CD4-positive, alpha-beta T cell treated with Interleukin-2 at 100 ng/mL for 4 hours (primary cell): ENCODE results near the gene WDR27.
"Not testable (repeated sequence)": the region's sequence is repeated elsewhere in the genome, so short reads cannot be mapped to it uniquely, and the experiment has no call there.

Experiments
- DNase-seq: peaks from one replicate; pipeline ENCODE4 v3.0.0-alpha.2; 2020; ENCODE audit warnings: low spot score

Gene WDR27

GRCh38 chr6:169521825-169522224 lies 180.0 kb downstream of the WDR27 start:
- no peak for DNase-seq

- DNase-seq: no peak
Measured at GRCh38 chr6:169520104-169520503, 181.7 kb downstream of the WDR27 start.

GRCh38 chr6:169518451-169518850 lies 183.4 kb downstream of the WDR27 start:
- DNase-seq: no peak

- DNase-seq: no peak
Measured at GRCh38 chr6:169513478-169514193, 188.2 kb downstream of the WDR27 start.

- not testable (repeated sequence) for DNase-seq
Measured at GRCh38 chr6:169511785-169512184, 190.0 kb downstream of the WDR27 start.

GRCh38 chr6:169510871-169511270 lies 191.0 kb downstream of the WDR27 start:
- no peak for DNase-seq

- DNase-seq: no peak
Measured at GRCh38 chr6:169508452-169508851, 193.4 kb downstream of the WDR27 start.

- DNase-seq: no peak
Measured at GRCh38 chr6:169503422-169504152, 198.2 kb downstream of the WDR27 start.

GRCh38 chr6:169502445-169502844 lies 199.4 kb downstream of the WDR27 start:
- DNase-seq: no peak

GRCh38 chr6:169501777-169502313 lies 200.0 kb downstream of the WDR27 start:
- DNase-seq: no peak

GRCh38 chr6:169501128-169501527 lies 200.7 kb downstream of the WDR27 start:
- no peak for DNase-seq

- DNase-seq: no peak
Measured at GRCh38 chr6:169500688-169501087, 201.1 kb downstream of the WDR27 start.

GRCh38 chr6:169499848-169500247 lies 202.0 kb downstream of the WDR27 start:
- DNase-seq: no peak

GRCh38 chr6:169498916-169499513 lies 202.8 kb downstream of the WDR27 start:
- DNase-seq: no peak

GRCh38 chr6:169495601-169496000 lies 206.2 kb downstream of the WDR27 start:
- no peak for DNase-seq

- DNase-seq: no peak
Measured at GRCh38 chr6:169494038-169494437, 207.8 kb downstream of the WDR27 start.

GRCh38 chr6:169491482-169491881 lies 210.3 kb downstream of the WDR27 start:
- no peak for DNase-seq

GRCh38 chr6:169490830-169491229 lies 211.0 kb downstream of the WDR27 start:
- DNase-seq: no peak

- DNase-seq: no peak
Measured at GRCh38 chr6:169490246-169490641, 211.6 kb downstream of the WDR27 start.

- no peak for DNase-seq
Measured at GRCh38 chr6:169489563-169490245, 212.1 kb downstream of the WDR27 start.

- no peak for DNase-seq
Measured at GRCh38 chr6:169487579-169488436, 214.0 kb downstream of the WDR27 start.
